Urothelium cell line (cell line): Measurements from ENCODE around the gene HCRT.
"Not testable (repeated sequence)": the region's sequence is repeated elsewhere in the genome, so short reads cannot be mapped to it uniquely, and the experiment has no call there.

ENCODE experiments used
- DNase-seq: peaks from one replicate; pipeline ENCODE4 v3.0.0; 2011; ENCODE audit warnings: low spot score, mixed read lengths
- FAIRE-seq: peaks from 2 replicates; lab custom pipeline; 2011; peaks lifted over from hg19 to GRCh38; lab: Jason Lieb, UNC

Gene HCRT

DNA sequence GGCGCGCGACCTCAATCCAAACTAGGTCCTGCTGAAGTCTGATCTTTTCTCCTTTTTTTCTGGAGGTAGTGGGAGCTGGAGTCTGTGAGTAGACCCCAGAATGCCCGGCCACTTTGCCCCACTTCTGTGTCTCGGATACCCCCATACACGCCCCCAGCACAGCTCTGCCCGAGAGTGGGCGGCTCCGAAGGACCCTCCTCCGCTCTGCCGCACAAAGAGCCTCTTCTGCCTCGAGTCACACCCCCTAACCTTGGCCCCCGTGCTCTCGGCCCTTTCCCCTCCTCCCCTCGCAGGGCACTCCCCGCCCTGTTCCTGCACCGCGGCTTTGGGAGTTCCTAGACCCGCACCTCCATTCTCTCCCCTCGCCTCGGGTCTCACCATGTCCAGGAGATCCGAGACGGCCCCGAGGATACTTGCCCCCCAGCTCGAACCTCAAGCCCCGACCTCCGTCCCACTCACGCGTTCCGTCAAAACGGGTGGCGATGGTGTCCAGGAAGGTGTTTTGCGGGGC lies 4.8 kb downstream of the HCRT start:
- no peak for FAIRE-seq
- DNase-seq: no peak

DNA sequence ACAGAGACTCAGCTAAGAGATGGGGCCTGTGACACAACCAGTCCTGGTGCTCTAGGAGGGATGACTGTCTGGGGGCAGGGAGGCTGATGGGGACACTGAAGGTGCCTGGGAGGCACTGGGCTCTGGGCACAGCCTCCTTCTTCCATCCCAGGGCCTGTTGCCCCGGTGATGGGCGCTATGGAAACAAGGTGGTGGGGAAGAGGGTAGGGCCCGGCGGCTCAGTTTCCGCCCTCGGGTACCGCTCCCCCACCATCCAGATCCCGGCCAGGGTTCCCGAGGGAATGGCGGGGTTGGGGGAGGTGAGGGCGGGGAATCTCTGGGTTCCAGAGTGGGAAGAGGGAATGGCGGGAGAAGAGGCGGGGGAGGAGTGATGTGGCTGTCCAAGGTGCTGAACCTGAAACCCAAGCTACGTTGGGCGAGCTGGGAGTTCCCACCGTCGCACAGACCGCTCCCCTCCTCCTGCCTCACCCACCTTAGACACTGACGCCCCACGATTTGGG lies 5.3 kb downstream of the HCRT start:
- DNase-seq: peak; percentile 66
- no peak for FAIRE-seq

GRCh38 chr17:42179335-42179734 lies 5.9 kb downstream of the HCRT start:
- no peak for FAIRE-seq
- DNase-seq: no peak

DNA sequence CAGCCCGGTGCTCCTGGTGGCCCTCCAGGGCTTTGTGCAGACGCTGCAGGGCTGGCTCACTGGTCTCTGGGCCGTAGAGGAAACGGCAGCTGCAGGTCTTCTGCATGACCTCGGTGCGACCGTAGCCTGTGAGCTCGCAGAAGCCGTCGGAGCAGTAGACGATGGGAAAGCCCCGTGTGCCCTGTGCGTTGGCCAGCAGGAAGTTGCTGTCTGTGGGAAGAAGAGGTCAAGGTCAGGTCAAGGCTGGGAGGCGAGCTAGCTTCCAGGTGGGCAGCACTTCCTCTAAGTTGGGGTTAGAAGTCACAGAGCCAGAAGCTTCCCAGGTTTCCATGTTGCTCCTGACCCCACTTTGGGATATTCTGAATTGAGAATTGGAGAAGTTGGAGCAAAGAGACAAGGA lies 6.4 kb downstream of the HCRT start:
- no peak for FAIRE-seq
- DNase-seq: no peak

- no peak for DNase-seq
Measured at GRCh38 chr17:42177684-42178083, 7.6 kb downstream of the HCRT start.

DNA sequence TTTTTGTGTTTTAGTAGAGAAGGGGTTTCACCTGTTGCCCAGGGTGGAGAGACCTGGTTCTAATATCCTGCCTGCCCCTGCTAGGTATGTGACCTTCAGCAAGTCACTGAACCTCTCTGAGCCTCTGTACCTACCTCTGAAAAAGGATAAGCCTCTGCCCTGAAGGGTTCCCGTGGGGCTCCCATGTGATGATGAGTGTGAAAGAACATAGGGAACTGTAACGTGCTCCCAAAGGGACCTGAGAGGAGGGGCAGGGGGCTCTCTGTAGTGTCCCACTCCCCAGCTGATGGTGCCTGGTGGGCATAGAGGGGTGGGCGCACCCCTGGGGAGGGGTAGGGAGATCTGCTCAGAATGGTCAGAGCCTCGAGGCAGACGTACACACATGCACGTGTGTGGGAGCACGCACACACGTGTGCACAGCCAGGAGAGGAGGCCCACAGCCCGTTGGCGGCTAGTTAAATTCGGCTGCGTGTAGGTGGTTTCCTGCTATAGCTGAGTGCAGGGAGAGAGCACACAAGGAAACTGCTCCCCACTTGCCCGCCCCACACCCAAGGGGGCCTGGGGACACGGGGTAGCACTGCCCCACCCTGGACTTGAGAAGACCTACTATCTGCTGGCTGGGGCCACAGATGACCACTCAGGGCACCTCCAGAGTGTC lies 11.0 kb downstream of the HCRT start:
- DNase-seq (no peak), FAIRE-seq (no peak)

More at GRCh38 chr17:42177684-42178083, 7.6 kb downstream of the HCRT start:
- FAIRE-seq: no peak

GRCh38 chr17:42171831-42172230 lies 13.4 kb downstream of the HCRT start:
- DNase-seq (no peak), FAIRE-seq (no peak)

DNA sequence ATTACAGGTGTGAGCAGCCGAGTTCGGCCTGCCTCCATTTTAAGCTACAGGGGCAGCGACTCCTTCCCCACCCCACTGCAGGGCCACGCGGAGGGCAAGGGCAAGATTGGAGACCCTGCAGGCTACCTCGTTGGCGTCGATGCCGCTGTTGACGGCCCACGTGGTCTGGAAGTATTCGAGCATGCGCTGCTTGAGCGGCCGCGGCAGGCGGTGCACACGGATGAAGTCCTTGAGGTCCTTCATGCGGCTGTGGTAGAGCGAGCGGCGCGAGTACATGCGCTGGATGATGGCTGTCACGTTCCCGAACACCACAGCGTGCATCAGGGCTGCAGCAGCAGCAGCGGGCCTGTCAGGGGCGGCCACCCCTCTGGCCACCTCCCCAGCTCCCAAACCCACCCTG lies 15.9 kb downstream of the HCRT start:
- FAIRE-seq (no peak), DNase-seq (no peak)

DNA sequence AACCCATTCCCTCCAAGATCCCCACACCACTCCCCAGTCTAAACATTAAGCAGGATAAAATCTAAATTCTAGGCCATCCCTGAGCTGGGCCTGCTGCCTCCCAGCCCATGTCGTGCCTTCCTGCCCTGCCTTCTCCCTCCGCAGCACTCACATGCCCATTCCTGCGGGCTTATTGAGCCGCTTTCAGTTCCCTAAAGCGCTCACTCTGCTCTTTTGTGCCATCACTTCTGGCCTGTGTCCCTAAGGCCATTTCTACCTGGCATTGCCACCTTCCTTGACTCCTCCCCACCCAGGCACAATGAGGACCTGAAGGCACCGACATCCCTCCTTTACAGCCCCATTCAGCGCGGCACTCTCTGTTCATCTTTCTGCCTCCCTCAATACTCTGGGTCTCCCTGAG lies 17.4 kb downstream of the HCRT start:
- no peak for FAIRE-seq

DNA sequence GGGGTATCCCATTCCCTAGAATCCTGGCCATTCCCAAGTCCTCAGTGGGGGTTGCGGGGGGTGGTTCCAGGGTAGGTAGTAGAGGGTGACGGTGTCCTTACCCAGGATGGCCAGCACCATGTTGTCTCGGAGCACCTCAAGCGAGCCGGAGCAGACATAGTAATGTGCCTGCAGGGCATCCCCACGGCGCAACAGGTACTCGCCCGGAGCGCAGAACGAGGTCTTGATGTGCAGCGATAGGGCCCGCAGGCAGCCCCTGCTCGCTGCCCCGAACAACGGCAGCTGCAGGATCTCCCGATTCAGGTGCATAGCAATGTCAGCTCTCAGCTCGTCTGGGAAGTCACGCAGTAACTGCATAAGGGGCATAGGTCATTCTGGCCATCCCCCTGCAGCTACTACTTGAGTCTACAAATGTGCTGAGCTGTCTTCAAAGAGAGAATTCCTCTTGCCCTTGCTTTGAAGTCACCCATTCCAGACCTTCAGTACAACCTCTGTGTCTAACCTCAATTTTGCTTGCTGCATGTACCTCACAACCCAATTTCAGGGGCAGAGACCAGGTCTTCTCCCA lies 19.0 kb downstream of the HCRT start:
- FAIRE-seq (no peak), DNase-seq (no peak)

More for the DNA sequence above, 17.4 kb downstream of the HCRT start:
- no peak for DNase-seq

- DNase-seq (no peak), FAIRE-seq (no peak)
Measured at GRCh38 chr17:42165751-42166150, 19.5 kb downstream of the HCRT start.

GRCh38 chr17:42163696-42164407 lies 21.4 kb downstream of the HCRT start:
- no peak for DNase-seq
- FAIRE-seq: no peak

- FAIRE-seq (no peak), DNase-seq (no peak)
Measured at GRCh38 chr17:42163113-42163512, 22.1 kb downstream of the HCRT start.

DNA sequence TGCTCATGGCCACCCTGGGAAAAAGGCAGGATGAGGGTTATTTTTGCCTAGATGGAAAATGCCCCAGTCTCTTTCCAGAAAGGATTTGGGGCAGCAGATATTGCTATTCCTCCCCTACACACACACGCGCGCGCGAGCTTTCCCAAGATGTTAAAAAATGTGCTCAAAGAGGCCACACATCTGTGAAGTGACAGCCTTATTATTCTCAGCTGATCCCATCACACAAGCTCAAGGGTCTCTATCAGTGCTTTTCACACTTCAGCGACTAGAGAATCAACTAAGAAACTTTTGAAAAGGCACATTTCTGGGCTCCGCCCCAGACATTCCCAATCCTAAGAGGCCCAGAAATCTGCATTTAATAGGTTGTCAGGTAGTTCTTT lies 24.7 kb downstream of the HCRT start:
- DNase-seq (no peak), FAIRE-seq (no peak)

GRCh38 chr17:42159796-42160530 lies 25.3 kb downstream of the HCRT start:
- no peak for DNase-seq
- no peak for FAIRE-seq

- no peak for DNase-seq
- no peak for FAIRE-seq
Measured at GRCh38 chr17:42155614-42156045, 29.6 kb downstream of the HCRT start.

DNA sequence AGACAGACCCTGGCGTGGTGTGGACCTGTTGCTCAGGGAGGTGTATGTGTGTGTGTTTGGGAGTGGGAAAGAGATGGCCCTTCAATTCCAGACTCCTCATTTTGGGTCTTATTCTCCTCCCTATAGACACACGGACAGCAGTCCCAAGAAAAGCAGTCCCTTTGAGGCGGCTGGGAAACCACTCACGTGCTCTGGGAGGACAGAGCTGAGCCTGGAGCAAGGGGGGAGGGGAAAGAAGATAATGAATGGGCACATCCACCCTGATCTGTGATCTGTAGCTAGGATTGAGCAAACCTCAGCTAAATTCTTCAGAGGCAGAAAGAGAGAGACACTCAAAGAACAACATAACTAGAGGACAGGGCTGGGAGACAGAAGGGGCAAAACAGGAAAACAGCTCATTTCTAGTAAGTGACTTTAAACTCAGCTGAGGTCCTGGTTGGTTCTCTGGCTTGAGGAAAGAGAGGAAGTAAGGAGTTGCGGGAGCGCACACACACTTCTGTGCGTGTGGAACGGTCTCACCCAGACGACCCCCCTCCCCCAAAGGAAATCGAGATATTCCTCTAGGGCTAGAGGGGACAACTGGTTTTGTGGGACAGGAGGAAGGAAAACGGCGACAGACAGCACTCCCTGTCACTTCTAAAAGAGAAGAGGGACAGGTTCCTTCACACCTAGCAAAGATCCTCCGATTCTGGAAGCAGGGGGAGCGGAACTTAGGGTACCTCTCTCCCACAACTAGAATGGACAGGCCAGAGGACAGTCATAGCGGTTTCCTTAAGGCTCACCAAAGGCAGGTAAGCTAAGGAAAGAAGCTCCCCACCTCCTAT lies 31.1 kb downstream of the HCRT start:
- DNase-seq (no peak), FAIRE-seq (peak; percentile 32)

GRCh38 chr17:42146911-42147607 lies 38.2 kb downstream of the HCRT start:
- FAIRE-seq (no peak), DNase-seq (no peak)

GRCh38 chr17:42143138-42143537 lies 42.1 kb downstream of the HCRT start:
- FAIRE-seq, DNase-seq: not testable (repeated sequence)
